HG03575 (cell line): ENCODE results near the gene RAD21L1.

ENCODE experiments used
- ATAC-seq: cut with Tn5 transposase; IDR thresholded peaks from one replicate; pipeline ENCODE4 v1.9.1; 2021; ENCODE audit not compliant: unreplicated experiment, insufficient number of reproducible peaks, low FRiP score; ENCODE audit errors: extremely low read depth

The RAD21L1 gene

GRCh38 chr20:1265916-1266166, 40.0 kb downstream of the RAD21L1 start:
- ATAC-seq: no peak

GRCh38 chr20:1266167-1266973, 40.5 kb downstream of the RAD21L1 start, which contains the start of gene SNPH:
Gene SNPH (plus strand): TSS chr20:1266294. CDS start chr20:1296240, 29,946 bp downstream.
- no peak for ATAC-seq

GRCh38 chr20:1267161-1267560, 41.3 kb downstream of the RAD21L1 start:
- no peak for ATAC-seq

- ATAC-seq: no peak
Measured at GRCh38 chr20:1267809-1268374, 42.0 kb downstream of the RAD21L1 start.

GRCh38 chr20:1269235-1269634, 43.4 kb downstream of the RAD21L1 start:
- no peak for ATAC-seq

- no peak for ATAC-seq
Measured at GRCh38 chr20:1269850-1270249, 44.0 kb downstream of the RAD21L1 start.

- ATAC-seq: no peak
Measured at GRCh38 chr20:1272368-1273100, 46.7 kb downstream of the RAD21L1 start.

- ATAC-seq: no peak
Measured at GRCh38 chr20:1273366-1273765, 47.5 kb downstream of the RAD21L1 start.

- no peak for ATAC-seq
Measured at GRCh38 chr20:1274485-1275311, 48.9 kb downstream of the RAD21L1 start.

GRCh38 chr20:1275919-1276318, 50.1 kb downstream of the RAD21L1 start:
- no peak for ATAC-seq

- ATAC-seq: no peak
Measured at GRCh38 chr20:1277529-1278322, 51.9 kb downstream of the RAD21L1 start.

GRCh38 chr20:1278993-1279392, 53.1 kb downstream of the RAD21L1 start:
- no peak for ATAC-seq

- no peak for ATAC-seq
Measured at GRCh38 chr20:1280195-1281102, 54.6 kb downstream of the RAD21L1 start.

GRCh38 chr20:1281279-1282057, 55.6 kb downstream of the RAD21L1 start:
- no peak for ATAC-seq

GRCh38 chr20:1282966-1283365, 57.1 kb downstream of the RAD21L1 start:
- ATAC-seq: no peak

GRCh38 chr20:1283522-1284510, 58.0 kb downstream of the RAD21L1 start:
- ATAC-seq: no peak
